ENCODE measurements around the gene MGAT3.

GRCh38 chr22:39421691-39422090 is 35.1 kb upstream of the MGAT3 start:
- no peak for TF ChIP-seq SUZ12 (IDR thresholded peaks at IDR 0.05; ENCODE audit: extremely low read depth, insufficient read depth, insufficient read length)
- TF ChIP-seq ZNF274 (IDR thresholded peaks at IDR 0.05; ENCODE audit: low read depth, low read length), result no peak

Measured in NT2/D1 (cell line).